Cardiac muscle cell (in vitro differentiated cells and primary cell): ENCODE measurements around the gene CHRNA5. TPM values are rescaled to one million over a fixed set of nuclear protein-coding genes. Genes with fewer than 3 reads are reported as not detected.

Experiments used
- DNase-seq, 2 donors: peaks; one replicate each; pipeline versions ENCODE4 v3.0.0 to v3.0.0-alpha.2; 2010 to 2017; ENCODE audit warnings: low read depth in 1 of 2, low spot score in 1 of 2
- H3K27ac ChIP-seq: fragments of 200-600 bp; sonication (generic); 2 replicates; pipeline ENCODE4 v1.5.1; 2016
- H3K27me3 ChIP-seq: fragments of 200-600 bp; sonication (generic); 2 replicates; pipeline ENCODE4 v1.6.0; 2016; ENCODE audit warnings: control low read depth
- H3K36me3 ChIP-seq: fragments of 200-600 bp; sonication (generic); 2 replicates; pipeline ENCODE4 v1.5.1; 2016; ENCODE audit warnings: control low read depth
- H3K4me1 ChIP-seq: fragments of 200-600 bp; sonication (generic); 2 replicates; pipeline ENCODE4 v1.8.1; 2017; ENCODE audit warnings: low read depth, mild to moderate bottlenecking, mixed run types
- H3K4me3 ChIP-seq: fragments of 200-600 bp; sonication (generic); 2 replicates; pipeline ENCODE4 v1.5.1; 2016; ENCODE audit warnings: mild to moderate bottlenecking
- H3K9me3 ChIP-seq: fragments of 200-600 bp; sonication (generic); 2 replicates; pipeline ENCODE4 v1.5.1; 2017; ENCODE audit warnings: low read depth, mild to moderate bottlenecking, control low read depth
- polyA plus RNA-seq: library from polyadenylated mRNA; unstranded; fragments of >200 nt; fragmentation: Nextera tagmentation; extraction: Ambion mirVana; gene quantifications from 2 replicates; pipeline ENCODE4 v1.2.1, GENCODE V29; 2016
- total RNA-seq: library from RNA; depleted of rRNA; stranded (reverse); fragments of >200 nt; gene quantifications from 2 replicates; pipeline ENCODE4 v1.2.3, GENCODE V29; 2016
- TF ChIP-seq, protein P1 (sequence below): IDR thresholded peaks from 2 replicates; pipeline ENCODE4 v1.5.1; 2012; ENCODE audit warnings: low read depth, mild to moderate bottlenecking, low read length

The CHRNA5 gene
- total and polyA plus RNA-seq, 2 experiments from 2014 or later = 4.0 to 12.7 TPM

DNA sequence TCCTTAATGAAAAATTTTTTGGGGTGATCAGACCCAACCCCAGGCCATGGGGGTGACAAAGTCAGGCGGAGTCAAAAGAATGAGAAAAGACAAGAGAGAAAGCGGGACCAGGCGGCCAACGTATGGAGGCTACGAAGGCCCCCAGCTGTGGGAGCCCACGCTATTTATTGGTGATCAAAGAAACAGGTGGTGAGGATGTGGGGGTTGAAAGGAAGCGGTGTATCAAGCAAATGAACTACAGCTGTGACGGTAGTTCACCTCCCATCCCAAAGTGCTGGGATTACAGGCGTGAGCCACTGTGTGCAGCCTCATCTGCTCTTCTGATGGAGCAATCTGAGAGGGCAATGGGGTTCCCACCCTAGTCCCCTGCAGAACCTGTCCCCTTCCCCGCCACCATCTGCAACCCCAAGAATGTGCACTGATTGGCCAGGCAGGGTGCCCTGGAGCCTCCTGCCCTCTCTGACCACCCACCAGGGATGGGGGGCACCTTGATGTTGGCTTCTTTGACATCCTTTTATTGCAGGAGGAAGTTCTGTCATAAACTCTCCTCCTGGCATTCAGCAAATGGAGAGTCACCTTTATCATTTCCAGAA lies 56.6 kb downstream of the CHRNA5 start:
- Histone ChIP-seq H3K36me3 (no peaks in the 10 kb centered on the region), H3K9me3 (no peaks in the 10 kb centered on the region), H3K27ac (no peak overlapping the region), H3K4me3 (no peak overlapping the region), H3K27me3 (peaks cover 33% of the 10 kb centered on the region), H3K4me1 (no peaks in the 10 kb centered on the region)
- TF ChIP-seq, protein P1, sequence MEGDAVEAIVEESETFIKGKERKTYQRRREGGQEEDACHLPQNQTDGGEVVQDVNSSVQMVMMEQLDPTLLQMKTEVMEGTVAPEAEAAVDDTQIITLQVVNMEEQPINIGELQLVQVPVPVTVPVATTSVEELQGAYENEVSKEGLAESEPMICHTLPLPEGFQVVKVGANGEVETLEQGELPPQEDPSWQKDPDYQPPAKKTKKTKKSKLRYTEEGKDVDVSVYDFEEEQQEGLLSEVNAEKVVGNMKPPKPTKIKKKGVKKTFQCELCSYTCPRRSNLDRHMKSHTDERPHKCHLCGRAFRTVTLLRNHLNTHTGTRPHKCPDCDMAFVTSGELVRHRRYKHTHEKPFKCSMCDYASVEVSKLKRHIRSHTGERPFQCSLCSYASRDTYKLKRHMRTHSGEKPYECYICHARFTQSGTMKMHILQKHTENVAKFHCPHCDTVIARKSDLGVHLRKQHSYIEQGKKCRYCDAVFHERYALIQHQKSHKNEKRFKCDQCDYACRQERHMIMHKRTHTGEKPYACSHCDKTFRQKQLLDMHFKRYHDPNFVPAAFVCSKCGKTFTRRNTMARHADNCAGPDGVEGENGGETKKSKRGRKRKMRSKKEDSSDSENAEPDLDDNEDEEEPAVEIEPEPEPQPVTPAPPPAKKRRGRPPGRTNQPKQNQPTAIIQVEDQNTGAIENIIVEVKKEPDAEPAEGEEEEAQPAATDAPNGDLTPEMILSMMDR = no peak
- no peak for DNase-seq

- TF ChIP-seq, protein P1 = no peak
These were observed 58.6 kb downstream of the CHRNA5 start for GRCh38 chr15:78623786-78624497.

DNA sequence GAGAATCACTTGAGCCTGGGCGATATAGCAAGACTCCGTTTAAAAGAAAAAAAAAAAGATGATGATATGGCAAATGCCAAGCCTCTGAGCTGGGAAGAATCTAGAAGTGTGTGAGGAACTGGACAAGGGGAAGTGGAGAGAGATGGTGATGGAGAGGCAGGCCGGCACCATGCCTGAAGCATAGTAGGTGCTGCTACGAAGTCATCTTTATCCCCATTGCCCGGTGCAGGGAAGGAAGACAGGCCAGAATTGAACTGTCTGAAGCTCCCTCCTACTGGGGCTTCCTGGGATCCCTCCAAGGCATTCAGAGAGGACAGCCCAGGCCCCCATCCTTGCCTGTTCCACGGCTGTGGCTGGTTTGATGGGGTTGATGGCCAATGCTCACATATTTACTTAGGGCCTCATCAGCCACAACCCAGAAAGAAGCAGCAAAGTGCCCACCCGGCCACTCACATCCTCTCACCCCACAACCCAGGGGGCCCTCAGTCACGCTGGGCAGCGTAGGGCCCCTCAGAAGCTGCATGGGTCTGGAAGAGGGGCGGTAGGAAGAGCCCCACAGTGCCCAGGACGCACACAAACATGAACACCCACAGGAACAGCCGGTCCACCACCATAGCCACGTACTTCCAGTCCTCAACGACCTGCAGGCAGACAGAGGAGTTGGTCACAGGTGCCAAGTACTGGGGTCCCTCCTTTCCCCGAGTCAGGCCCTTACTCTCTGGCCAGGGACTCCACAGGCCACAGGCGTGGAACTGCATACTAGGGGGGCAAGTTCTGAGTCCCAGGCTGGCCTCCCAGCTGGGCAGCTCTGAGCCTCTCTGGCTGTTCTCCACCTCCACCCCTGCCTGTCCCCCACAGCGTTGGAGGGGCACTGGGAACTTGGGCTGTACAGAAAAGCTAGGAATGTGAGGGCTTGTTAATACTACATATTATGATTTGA lies 59.6 kb downstream of the CHRNA5 start:
- H3K36me3 ChIP-seq = no peaks in the 10 kb centered on the region
- H3K27me3 ChIP-seq = peaks cover 30% of the 10 kb centered on the region

More at GRCh38 chr15:78623786-78624497, 58.6 kb downstream of the CHRNA5 start:
- no peaks in the 10 kb centered on the region for H3K9me3 ChIP-seq
- no peaks in the 10 kb centered on the region for H3K4me1 ChIP-seq
- no peak for DNase-seq
- no peaks in the 10 kb centered on the region for H3K36me3 ChIP-seq
- no peak overlapping the region for H3K27ac ChIP-seq
- H3K27me3 ChIP-seq = peaks cover 33% of the 10 kb centered on the region
- no peak overlapping the region for H3K4me3 ChIP-seq

GRCh38 chr15:78625606-78626280 lies 60.4 kb downstream of the CHRNA5 start:
- H3K36me3 ChIP-seq = no peaks in the 10 kb centered on the region
- H3K27ac ChIP-seq = no peak overlapping the region
- TF ChIP-seq, protein P1 = no peak
- no peaks in the 10 kb centered on the region for H3K9me3 ChIP-seq
- DNase-seq = no peak
- H3K4me1 ChIP-seq = no peaks in the 10 kb centered on the region
- peaks cover 23% of the 10 kb centered on the region for H3K27me3 ChIP-seq
- no peak overlapping the region for H3K4me3 ChIP-seq

More for the DNA sequence above, 59.6 kb downstream of the CHRNA5 start:
- Histone ChIP-seq H3K4me1 (no peaks in the 10 kb centered on the region), H3K4me3 (no peak overlapping the region), H3K9me3 (no peaks in the 10 kb centered on the region), H3K27ac (no peak overlapping the region)
- TF ChIP-seq, protein P1 = no peak
- no peak for DNase-seq

DNA sequence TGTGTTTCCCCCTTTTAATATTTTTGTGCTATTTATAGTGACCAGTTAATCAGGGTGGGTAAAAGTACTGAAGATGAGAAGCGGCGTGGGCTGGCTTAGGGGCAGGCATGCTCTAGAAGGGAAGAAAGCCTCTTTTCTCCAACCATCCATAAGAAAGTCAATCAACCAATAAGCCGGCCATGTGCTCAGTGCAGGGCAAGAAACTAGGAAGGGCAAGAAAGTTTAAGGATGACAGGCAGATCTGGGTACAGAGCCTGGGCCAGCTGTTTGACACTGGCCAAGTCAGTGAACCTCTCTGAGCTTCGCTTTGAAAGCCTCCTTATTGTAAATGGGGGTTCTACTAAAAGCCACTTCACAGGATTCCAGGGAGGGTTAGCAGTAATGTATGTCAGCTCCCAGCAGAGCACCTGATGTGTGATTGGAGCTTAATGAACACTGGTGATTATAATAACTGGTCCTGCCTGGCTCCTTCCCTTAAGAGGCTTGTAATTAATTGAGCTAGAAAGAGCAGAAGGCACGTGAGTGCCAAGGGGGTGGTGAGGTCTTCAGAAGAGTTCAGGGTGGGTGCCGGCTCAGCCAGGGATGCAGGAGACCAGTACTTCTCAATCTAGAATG lies 61.2 kb downstream of the CHRNA5 start:
- Histone ChIP-seq H3K27ac (no peak overlapping the region), H3K4me1 (no peaks in the 10 kb centered on the region), H3K27me3 (peaks cover 15% of the 10 kb centered on the region), H3K4me3 (no peak overlapping the region), H3K36me3 (no peaks in the 10 kb centered on the region), H3K9me3 (no peaks in the 10 kb centered on the region)
- TF ChIP-seq, protein P1 = no peak
- no peak for DNase-seq
